CD14-positive monocyte (primary cell): ENCODE results near the gene TARBP1. TPM values are rescaled to one million over a fixed set of nuclear protein-coding genes. Genes with fewer than 3 reads are reported as not detected.

Experiments
- DNase-seq, 3 donors: peaks; one replicate each; pipeline ENCODE4 v3.0.0-alpha.2; 2011 to 2022
- H2AFZ ChIP-seq: 2 replicates; pipeline ENCODE4 v1.6.0; 2012; ENCODE audit warnings: mild to moderate bottlenecking, low read depth, low read length, inconsistent platforms; ENCODE audit not compliant: insufficient read depth, poor library complexity, severe bottlenecking
- H3K27ac ChIP-seq, 2 donors: 1 replicate in 1 of 2; 2 replicates in 1 of 2; pipeline ENCODE4 v1.5.1; 2012 to 2013; ENCODE audit warnings: low read length in 2 of 2, control low read depth in 1 of 2, inconsistent platforms in 1 of 2, low read depth in 1 of 2, mild to moderate bottlenecking in 1 of 2
- H3K27me3 ChIP-seq, 2 donors: one replicate each; pipeline versions ENCODE4 v1.6.0 to v1.6.1; 2011 to 2013; ENCODE audit warnings: low read length in 2 of 2; ENCODE audit not compliant: control insufficient read depth in 2 of 2, insufficient read depth in 2 of 2
- H3K36me3 ChIP-seq, 2 donors: replicated peaks in 1 of 2; 1 replicate in 1 of 2; 2 replicates in 1 of 2; pipeline versions ENCODE4 v1.5.1 to v1.6.1; 2012 to 2013; ENCODE audit warnings: low read length in 2 of 2, control low read depth in 1 of 2, inconsistent platforms in 1 of 2, mild to moderate bottlenecking in 1 of 2; ENCODE audit not compliant: insufficient read depth in 2 of 2, control insufficient read depth in 1 of 2
- H3K4me1 ChIP-seq, 2 donors: 1 replicate in 1 of 2; 2 replicates in 1 of 2; pipeline versions ENCODE4 v1.5.1 to v1.6.1; 2012 to 2013; ENCODE audit warnings: low read length in 2 of 2, control low read depth in 1 of 2, inconsistent platforms in 1 of 2, mild to moderate bottlenecking in 1 of 2, moderate library complexity in 1 of 2; ENCODE audit not compliant: insufficient read depth in 2 of 2, control insufficient read depth in 1 of 2
- H3K4me2 ChIP-seq: replicated peaks from 2 replicates; pipeline ENCODE3; 2012; ENCODE audit warnings: low read length, moderate library complexity, mild to moderate bottlenecking; ENCODE audit not compliant: poor library complexity, severe bottlenecking; ENCODE audit errors: extremely low read depth
- H3K4me3 ChIP-seq, 3 experiments: fragments of 200-600 bp in 1 of 3; sonication (generic) in 1 of 3; replicated peaks in 1 of 3; 1 replicate in 2 of 3; 2 replicates in 1 of 3; pipeline ENCODE4 v1.5.1; 2011 to 2013; ENCODE audit warnings: low read length in 3 of 3, mild to moderate bottlenecking in 3 of 3, control low read depth in 2 of 3, low read depth in 2 of 3, inconsistent platforms in 1 of 3, moderate library complexity in 1 of 3
- H3K79me2 ChIP-seq: 2 replicates; pipeline ENCODE4 v1.6.0; 2012; ENCODE audit warnings: mild to moderate bottlenecking, control low read depth, inconsistent platforms, low read length, moderate library complexity; ENCODE audit not compliant: insufficient read depth
- H3K9ac ChIP-seq: 2 replicates; pipeline ENCODE4 v1.6.0; 2017; ENCODE audit warnings: low read length, mild to moderate bottlenecking; ENCODE audit not compliant: insufficient read depth, poor library complexity, severe bottlenecking
- H3K9me3 ChIP-seq, 2 donors: replicated peaks in 1 of 2; 1 replicate in 1 of 2; 2 replicates in 1 of 2; pipeline versions ENCODE4 v1.5.1 to v1.6.1; 2012 to 2013; ENCODE audit warnings: low read length in 2 of 2, control low read depth in 1 of 2; ENCODE audit not compliant: control insufficient read depth in 1 of 2, insufficient read depth in 1 of 2
- H4K20me1 ChIP-seq: 2 replicates; pipeline ENCODE4 v1.6.0; 2012; ENCODE audit warnings: mild to moderate bottlenecking, low read length, control low read depth, moderate library complexity; ENCODE audit not compliant: insufficient read depth
- H3K27ac Mint-ChIP-seq, 7 donors: one replicate each; pipeline ENCODE4 v1.8.0; 2020; ENCODE audit warnings: mild to moderate bottlenecking in 7 of 7, mixed read lengths in 7 of 7, moderate library complexity in 6 of 7, inconsistent platforms in 2 of 7
- H3K27me3 Mint-ChIP-seq, 3 donors: one replicate each; pipeline ENCODE4 v1.8.0; 2021 to 2022; ENCODE audit warnings: low read depth in 3 of 3, mild to moderate bottlenecking in 3 of 3, mixed read lengths in 3 of 3, moderate library complexity in 3 of 3, inconsistent platforms in 1 of 3
- H3K36me3 Mint-ChIP-seq, 2 donors: one replicate each; pipeline ENCODE4 v1.8.0; 2020; ENCODE audit warnings: mixed read lengths in 2 of 2, inconsistent platforms in 1 of 2, mild to moderate bottlenecking in 1 of 2
- H3K4me1 Mint-ChIP-seq: one replicate; pipeline ENCODE4 v1.8.0; 2020; ENCODE audit warnings: mild to moderate bottlenecking, mixed read lengths
- H3K4me3 Mint-ChIP-seq, 2 donors: one replicate each; pipeline ENCODE4 v1.8.0; 2020; ENCODE audit warnings: mild to moderate bottlenecking in 2 of 2, mixed read lengths in 2 of 2, moderate library complexity in 1 of 2
- H3K9me3 Mint-ChIP-seq, 7 donors: one replicate each; pipeline ENCODE4 v1.8.0; 2020 to 2022; ENCODE audit warnings: mixed read lengths in 7 of 7, mild to moderate bottlenecking in 6 of 7, moderate library complexity in 6 of 7, inconsistent platforms in 2 of 7
- WGBS: methylation state at CpG from one replicate; pipeline ENCODE4 v1.1.5; 2013; ENCODE audit warnings: missing lambda C conversion rate; ENCODE audit not compliant: insufficient coverage; 5-methylcytosine and 5-hydroxymethylcytosine counted together
- intact Hi-C, 2 donors: fragments of 100-400 bp; cut with micrococcal nuclease; formaldehyde crosslinking; loops; one replicate each; pipeline versions ENCODE4 v1.15.0 to v1.15.1; 2023
- polyA plus RNA-seq, 3 donors: library from polyadenylated mRNA; depleted of rRNA in 1 of 3; unstranded in 2 of 3; stranded (reverse) in 1 of 3; fragments of 300-500 nt in 2 of 3; fragments of >200 nt in 1 of 3; fragmentation: Illumina TruSeq in 2 of 3; gene quantifications; 1 replicate in 2 of 3; 2 replicates in 1 of 3; pipeline ENCODE4 v1.2.3, GENCODE V29; 2012 to 2021
- TF ChIP-seq, protein P1 (sequence below): fragments of 200-600 bp; IDR thresholded peaks from one replicate; pipeline ENCODE4 v1.8.0; 2022; ENCODE audit warnings: antibody characterized with exemption, mild to moderate bottlenecking

The TARBP1 gene
- polyA plus RNA-seq, 3 donors, result 1.4 to 30.9 (median 3.2) TPM

DNA sequence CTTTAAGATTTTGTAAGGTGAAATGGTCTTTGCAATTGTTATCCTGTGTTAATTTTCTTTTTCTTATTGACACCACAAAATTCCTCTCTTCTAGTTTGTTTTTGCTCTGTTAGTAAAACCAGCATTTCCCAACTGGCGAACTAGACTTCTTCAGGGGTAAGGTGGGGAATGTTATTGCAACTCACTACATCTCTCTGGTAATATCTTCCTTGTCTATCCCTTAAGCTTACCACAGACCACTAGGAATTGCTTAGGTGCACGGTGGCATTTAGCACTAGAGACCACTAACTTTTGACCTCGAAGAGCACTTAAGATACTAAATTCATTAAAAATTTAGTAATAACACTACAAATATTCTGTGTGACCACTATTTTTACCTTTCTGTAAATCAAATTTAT is 109.9 kb downstream of the TARBP1 start:
- Mint-ChIP-seq H3K9me3 (no peaks in the 10 kb centered on the region), H3K27ac (no peak overlapping the region), H3K36me3 (no peaks in the 10 kb centered on the region), H3K4me1 (peaks cover 18% of the 10 kb centered on the region), H3K27me3 (peaks cover 0 to 7% (median 4%) of the 10 kb centered on the region in 3 donors), H3K4me3 (no peak overlapping the region)
- H3K27ac ChIP-seq, result no peak overlapping the region
- H3K4me1 ChIP-seq, result peaks cover 9 to 21% of the 10 kb centered on the region in 2 donors
- H3K9me3 ChIP-seq, result no peaks in the 10 kb centered on the region
- DNase-seq, result no peak
- no peak overlapping the region for H3K4me3 ChIP-seq
- no peak overlapping the region for H3K4me2 ChIP-seq
- no peaks in the 10 kb centered on the region for H4K20me1 ChIP-seq
- TF ChIP-seq, protein P1, sequence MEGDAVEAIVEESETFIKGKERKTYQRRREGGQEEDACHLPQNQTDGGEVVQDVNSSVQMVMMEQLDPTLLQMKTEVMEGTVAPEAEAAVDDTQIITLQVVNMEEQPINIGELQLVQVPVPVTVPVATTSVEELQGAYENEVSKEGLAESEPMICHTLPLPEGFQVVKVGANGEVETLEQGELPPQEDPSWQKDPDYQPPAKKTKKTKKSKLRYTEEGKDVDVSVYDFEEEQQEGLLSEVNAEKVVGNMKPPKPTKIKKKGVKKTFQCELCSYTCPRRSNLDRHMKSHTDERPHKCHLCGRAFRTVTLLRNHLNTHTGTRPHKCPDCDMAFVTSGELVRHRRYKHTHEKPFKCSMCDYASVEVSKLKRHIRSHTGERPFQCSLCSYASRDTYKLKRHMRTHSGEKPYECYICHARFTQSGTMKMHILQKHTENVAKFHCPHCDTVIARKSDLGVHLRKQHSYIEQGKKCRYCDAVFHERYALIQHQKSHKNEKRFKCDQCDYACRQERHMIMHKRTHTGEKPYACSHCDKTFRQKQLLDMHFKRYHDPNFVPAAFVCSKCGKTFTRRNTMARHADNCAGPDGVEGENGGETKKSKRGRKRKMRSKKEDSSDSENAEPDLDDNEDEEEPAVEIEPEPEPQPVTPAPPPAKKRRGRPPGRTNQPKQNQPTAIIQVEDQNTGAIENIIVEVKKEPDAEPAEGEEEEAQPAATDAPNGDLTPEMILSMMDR, result no peak
- intact Hi-C loops, result no loop called here
- H3K27me3 ChIP-seq, result no peaks in the 10 kb centered on the region
- H3K79me2 ChIP-seq, result peaks cover 5% of the 10 kb centered on the region
- H2AFZ ChIP-seq, result peak overlapping the region; percentile 31
- no peaks in the 10 kb centered on the region for H3K36me3 ChIP-seq
- no peak overlapping the region for H3K9ac ChIP-seq
- no CpG with 5 or more reads among the region's 3 CpGs for WGBS

DNA sequence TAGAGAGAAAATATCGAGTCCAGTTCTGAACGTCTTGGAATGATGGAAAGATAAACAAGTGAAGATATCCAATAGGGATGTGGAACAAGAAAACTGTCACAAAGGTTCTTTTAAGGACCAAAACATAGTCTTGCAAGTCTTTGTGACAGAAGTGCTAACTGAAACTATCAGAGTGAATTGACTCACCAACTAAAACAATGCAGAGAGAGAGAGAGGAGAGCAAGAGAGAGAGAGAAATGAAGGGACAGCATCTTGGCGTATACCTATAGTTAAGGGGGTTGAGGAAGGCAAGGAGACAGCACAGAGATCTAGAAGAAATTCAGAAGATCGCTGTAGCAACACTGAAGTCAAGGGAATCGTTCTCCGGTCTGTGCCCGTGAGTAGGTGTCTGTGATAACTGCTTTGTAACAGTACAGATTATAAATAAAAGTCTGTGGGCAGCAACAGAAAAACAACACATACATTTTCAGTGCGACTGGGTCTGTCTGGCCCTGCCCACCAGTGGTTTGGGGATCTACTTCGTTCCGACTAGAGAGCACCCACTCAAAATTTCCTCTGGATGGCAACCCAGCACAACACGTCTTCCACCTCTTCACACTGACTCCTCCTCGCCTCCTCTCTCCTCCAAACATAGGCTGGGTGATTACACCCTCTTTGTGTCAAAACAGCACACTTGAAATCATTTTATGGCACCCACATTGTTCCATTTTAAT is 110.5 kb downstream of the TARBP1 start:
- H3K9me3 Mint-ChIP-seq, result no peaks in the 10 kb centered on the region
- H3K9ac ChIP-seq, result no peak overlapping the region
- TF ChIP-seq, protein P1, result no peak
- no peaks in the 10 kb centered on the region for H3K36me3 ChIP-seq
- H3K4me1 Mint-ChIP-seq, result peaks cover 17% of the 10 kb centered on the region
- no peaks in the 10 kb centered on the region for H3K27me3 ChIP-seq
- no peaks in the 10 kb centered on the region for H3K36me3 Mint-ChIP-seq
- no peak overlapping the region for H3K27ac ChIP-seq
- peak overlapping the region; percentile 31 for H2AFZ ChIP-seq
- intact Hi-C loops, result no loop called here
- DNase-seq, result no peak
- H3K4me2 ChIP-seq, result no peak overlapping the region
- no peak overlapping the region for H3K4me3 Mint-ChIP-seq
- no peaks in the 10 kb centered on the region for H4K20me1 ChIP-seq
- H3K79me2 ChIP-seq, result no peaks in the 10 kb centered on the region
- H3K27me3 Mint-ChIP-seq, result peaks cover 0 to 7% (median 4%) of the 10 kb centered on the region in 3 donors
- peaks cover 7 to 17% of the 10 kb centered on the region in 2 donors for H3K4me1 ChIP-seq
- no peaks in the 10 kb centered on the region for H3K9me3 ChIP-seq
- WGBS, result 88% methylated on average over 4 of the region's 12 CpGs
- peak overlapping the region in 1 of 7 donors; percentile 48 for H3K27ac Mint-ChIP-seq
- H3K4me3 ChIP-seq, result no peak overlapping the region
